Measurements from ENCODE around the gene CSN3. TPM values are rescaled to one million over a fixed set of nuclear protein-coding genes. Genes with fewer than 3 reads are reported as not detected.
"Not testable (repeated sequence)": the region's sequence is repeated elsewhere in the genome, so short reads cannot be mapped to it uniquely, and the experiment has no call there.

CSN3 gene
- total and polyA plus RNA-seq, 2 of the 4 experiments (the other 2 are of a cell fraction): not detected

DNA sequence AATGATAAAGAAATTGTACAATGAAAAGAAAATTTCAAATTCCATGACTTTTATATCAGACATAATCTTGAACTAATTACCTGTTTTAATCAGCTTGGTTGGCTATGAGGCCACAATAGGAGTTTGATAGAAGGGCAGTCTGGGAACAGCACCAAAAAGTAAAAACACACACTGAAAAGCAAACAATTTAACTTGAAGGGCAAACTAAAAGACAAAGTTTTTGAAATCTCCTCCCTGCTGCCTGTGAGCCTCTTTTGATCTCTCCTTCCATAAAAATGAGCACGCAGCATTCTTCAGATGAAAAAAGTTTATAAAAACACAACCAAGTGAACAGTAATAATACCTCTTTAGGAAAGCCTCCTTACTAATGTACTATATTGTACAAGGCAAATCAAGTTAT lies 38.8 kb upstream of the CSN3 start:
- no peak overlapping the region for H3K4me2 ChIP-seq (ENCODE audit: low read depth, low read length)
- no peak overlapping the region for H3K18ac ChIP-seq (ENCODE audit: low read depth, low read length)
- no peak overlapping the region for H4K91ac ChIP-seq (ENCODE audit: insufficient read depth, low read depth, low read length)
- H2AFZ ChIP-seq (replicated peaks; ENCODE audit: low read length, poor library complexity): no peak overlapping the region
- H2BK20ac ChIP-seq (ENCODE audit: low read depth, low read length): no peak overlapping the region
- H3K23ac ChIP-seq (ENCODE audit: low read depth, low read length): no peak overlapping the region
- ChIA-PET CTCF (interaction anchor here (0.6 kb wide), 1 partner anchor 121 kb away, joined by 3 read pairs; no protein-coding TSS in a partner anchor), POLR2A (ENCODE audit: unreplicated experiment) (no interaction called here)
- H3K56ac ChIP-seq (ENCODE audit: extremely low read depth, insufficient read depth, low read length): no peak overlapping the region
- H4K5ac ChIP-seq (ENCODE audit: low read depth, low read length): no peak overlapping the region
- no peak overlapping the region for H3K4me3 ChIP-seq (ENCODE audit: insufficient read depth, low read depth, low read length)
- no peak overlapping the region for H2AK5ac ChIP-seq (ENCODE audit: low read depth, low read length)
- no peaks in the 10 kb centered on the region for H3K9me1 ChIP-seq (ENCODE audit: insufficient read depth, low read length)
- no peak overlapping the region for H2BK5ac ChIP-seq (ENCODE audit: low read depth, low read length, poor library complexity, severe bottlenecking)
- no peaks in the 10 kb centered on the region for H3K27me3 ChIP-seq (ENCODE audit: control insufficient read depth, insufficient read depth, low read length)
- no peak overlapping the region for H4K8ac ChIP-seq (ENCODE audit: low read depth in 2 of 2, low read length in 2 of 2)
- intact Hi-C loops (cut with micrococcal nuclease): no loop called here
- DNase-seq (no peak), ATAC-seq (ENCODE audit: low read depth) (no peak)
- no peak overlapping the region for H2AK9ac ChIP-seq (replicated peaks; ENCODE audit: low read depth, low read length, poor library complexity)
- WGBS, 2 experiments (ENCODE audit: extremely low coverage in 2 of 2, insufficient read length in 1 of 2): no CpG with 5 or more reads among the region's 1 CpG
- no peaks in the 10 kb centered on the region for H3K36me3 ChIP-seq (ENCODE audit: control insufficient read depth, insufficient read depth, low read length)
- H2BK15ac ChIP-seq (ENCODE audit: low read depth, low read length): no peak overlapping the region
- BruUV-seq (replicated peaks): no TSS peak
- H3K4ac ChIP-seq (ENCODE audit: low read depth, low read length): no peak overlapping the region
- no peak for TF ChIP-seq RFX5 (IDR thresholded peaks at IDR 0.05; ENCODE audit: low read depth, low read length)
- TF ChIP-seq CTCF (conservative IDR thresholded peaks at IDR 0.05; ENCODE audit: low read depth, low read length): no peak
- TF ChIP-seq MAFK (IDR thresholded peaks at IDR 0.05; ENCODE audit: low read depth, low read length): no peak
- TF ChIP-seq FOS (IDR thresholded peaks at IDR 0.05; ENCODE audit: low read depth, low read length): no peak
- no peak for TF ChIP-seq CHD1 (IDR thresholded peaks at IDR 0.05; ENCODE audit: low read depth, low read length)
- no peak for TF ChIP-seq CEBPB (IDR thresholded peaks at IDR 0.05; ENCODE audit: low read depth, low read length)
- no peak for TF ChIP-seq SMC3 (IDR thresholded peaks at IDR 0.05; ENCODE audit: low read depth, low read length)
- TF ChIP-seq BHLHE40 (IDR thresholded peaks at IDR 0.05; ENCODE audit: low read depth, low read length): no peak
- H3K4me1 ChIP-seq (ENCODE audit: control insufficient read depth, insufficient read depth, low read length): no peaks in the 10 kb centered on the region
- no peaks in the 10 kb centered on the region for H4K20me1 ChIP-seq (ENCODE audit: insufficient read depth, low read length)
- H3K27ac ChIP-seq (ENCODE audit: insufficient read depth, low read length): no peak overlapping the region
- no peaks in the 10 kb centered on the region for H3K79me1 ChIP-seq (ENCODE audit: low read depth in 1 of 2, low read length in 2 of 2)
- in situ Hi-C loops (cut with MboI; ENCODE audit: low sequenced_read_pairs): no loop called here
- no peaks in the 10 kb centered on the region for H3K9me3 ChIP-seq (ENCODE audit: control insufficient read depth, insufficient read depth, low read length)
- no peak overlapping the region for H3K9ac ChIP-seq (ENCODE audit: low read depth, low read length)
- H3K14ac ChIP-seq (replicated peaks; ENCODE audit: low read depth, low read length): no peak overlapping the region
- dilution Hi-C loops (cut with HindIII; ENCODE audit: low sequenced_read_pairs, unreplicated experiment): no loop called here
- H2BK120ac ChIP-seq (ENCODE audit: low read depth, low read length): no peak overlapping the region

DNA sequence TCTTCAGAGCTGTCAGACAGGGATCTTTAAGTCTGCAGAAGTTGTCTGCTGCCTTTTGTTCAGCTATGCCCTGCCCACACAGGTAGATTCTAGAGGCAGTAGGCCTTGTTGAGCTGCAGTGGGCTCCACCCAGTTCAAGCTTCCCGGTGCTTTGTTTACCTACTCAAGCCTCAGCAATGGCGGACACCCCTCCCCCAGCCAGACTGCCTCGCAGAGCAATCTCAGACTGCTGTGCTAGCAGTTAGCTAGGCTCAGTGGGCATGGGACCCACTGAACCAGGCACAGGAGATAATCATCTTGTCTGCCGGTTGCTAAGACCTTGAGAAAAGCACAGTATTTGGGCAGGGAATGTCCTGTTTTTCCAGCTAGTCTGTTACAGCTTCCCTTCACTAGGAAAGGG lies 29.6 kb upstream of the CSN3 start:
- H2BK20ac ChIP-seq (ENCODE audit: low read depth, low read length); H3K36me3 ChIP-seq (ENCODE audit: control insufficient read depth, insufficient read depth, low read length); H3K9me3 ChIP-seq (ENCODE audit: control insufficient read depth, insufficient read depth, low read length); H3K4me1 ChIP-seq (ENCODE audit: control insufficient read depth, insufficient read depth, low read length); H3K56ac ChIP-seq (ENCODE audit: extremely low read depth, insufficient read depth, low read length); DNase-seq; ATAC-seq (ENCODE audit: low read depth); H2BK5ac ChIP-seq (ENCODE audit: low read depth, low read length, poor library complexity, severe bottlenecking); intact Hi-C loops (cut with micrococcal nuclease); H2BK120ac ChIP-seq (ENCODE audit: low read depth, low read length); H2AK5ac ChIP-seq (ENCODE audit: low read depth, low read length); H2AFZ ChIP-seq (replicated peaks; ENCODE audit: low read length, poor library complexity); H4K8ac ChIP-seq (ENCODE audit: low read depth in 2 of 2, low read length in 2 of 2); H3K4me2 ChIP-seq (ENCODE audit: low read depth, low read length); BruUV-seq (replicated peaks); H3K4me3 ChIP-seq (ENCODE audit: insufficient read depth, low read depth, low read length); H3K4ac ChIP-seq (ENCODE audit: low read depth, low read length); dilution Hi-C loops (cut with HindIII; ENCODE audit: low sequenced_read_pairs, unreplicated experiment); H4K91ac ChIP-seq (ENCODE audit: insufficient read depth, low read depth, low read length); H3K9me1 ChIP-seq (ENCODE audit: insufficient read depth, low read length); H3K23ac ChIP-seq (ENCODE audit: low read depth, low read length); H3K27ac ChIP-seq (ENCODE audit: insufficient read depth, low read length); H2BK15ac ChIP-seq (ENCODE audit: low read depth, low read length); H2AK9ac ChIP-seq (replicated peaks; ENCODE audit: low read depth, low read length, poor library complexity); POLR2A ChIA-PET (ENCODE audit: unreplicated experiment); H3K79me1 ChIP-seq (ENCODE audit: low read depth in 1 of 2, low read length in 2 of 2); H3K18ac ChIP-seq (ENCODE audit: low read depth, low read length); H4K20me1 ChIP-seq (ENCODE audit: insufficient read depth, low read length); H3K27me3 ChIP-seq (ENCODE audit: control insufficient read depth, insufficient read depth, low read length); H4K5ac ChIP-seq (ENCODE audit: low read depth, low read length); H3K14ac ChIP-seq (replicated peaks; ENCODE audit: low read depth, low read length); in situ Hi-C loops (cut with MboI; ENCODE audit: low sequenced_read_pairs); H3K9ac ChIP-seq (ENCODE audit: low read depth, low read length): not testable (repeated sequence)
- WGBS, 2 experiments (ENCODE audit: extremely low coverage in 2 of 2, insufficient read length in 1 of 2): 67% methylated on average over 3 of the region's 4 CpGs; no CpG with 5 or more reads in 1 of the 2 experiments
- CTCF ChIA-PET: interaction anchor here (0.8 kb wide), 1 partner anchor 30 kb away, joined by 3 read pairs; no protein-coding TSS in a partner anchor

Measured in IMR-90 (cell line).